Activated T-helper 1 cell treated with anti-CD3 and anti-CD28 coated beads, Interleukin-2, amount 50 U/mL, for 16 hours (primary cell): ENCODE measurements around the gene PLTP.
A peak's percentile ranks its signal among the peaks of the same experiment; 100 is the strongest.
"Not testable (repeated sequence)": the region's sequence is repeated elsewhere in the genome, so short reads cannot be mapped to it uniquely, and the experiment has no call there.

ENCODE experiments used
- DNase-seq, 2 donors: peaks; one replicate each; pipeline ENCODE4 v3.0.0-alpha.2; 2020; ENCODE audit warnings: low read depth in 1 of 2, low spot score in 1 of 2

Gene PLTP

DNA sequence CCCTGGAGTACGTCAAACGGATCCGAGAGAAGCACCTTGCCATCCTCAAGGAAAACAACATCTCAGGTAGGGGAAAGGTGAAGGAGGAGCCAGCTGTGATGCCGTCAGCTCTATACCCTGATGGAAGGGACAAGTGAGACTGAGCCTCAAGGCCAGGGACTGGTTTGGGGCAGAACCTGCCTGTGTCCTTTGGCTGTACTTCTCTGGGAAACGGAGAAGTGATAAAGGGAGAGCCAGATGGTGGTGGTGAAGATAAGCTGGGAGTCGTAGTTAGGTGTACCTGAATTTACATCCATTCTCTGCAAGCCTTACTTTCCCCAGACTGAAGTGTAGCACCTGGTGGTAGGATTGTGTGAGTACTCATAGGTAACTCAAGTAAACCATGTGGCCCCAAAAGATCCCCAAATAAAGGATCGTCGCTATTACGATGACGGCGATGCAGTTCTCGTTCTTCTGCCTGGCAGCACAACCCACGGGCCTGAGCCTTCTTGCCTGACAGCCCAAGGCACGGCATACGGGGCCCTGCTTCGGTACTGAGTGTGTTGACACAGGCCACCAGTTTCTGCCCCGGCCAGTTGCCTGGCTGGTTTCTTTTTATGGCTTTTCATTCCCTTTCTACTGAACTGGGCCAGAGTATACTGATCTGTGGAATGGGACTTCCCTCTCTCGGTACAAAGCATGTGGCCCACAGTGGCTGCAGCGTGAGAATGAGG, 33.2 kb upstream of the PLTP start:
- no peak for DNase-seq

GRCh38 chr20:45944151-45944964, 32.4 kb upstream of the PLTP start:
- no peak for DNase-seq

DNA sequence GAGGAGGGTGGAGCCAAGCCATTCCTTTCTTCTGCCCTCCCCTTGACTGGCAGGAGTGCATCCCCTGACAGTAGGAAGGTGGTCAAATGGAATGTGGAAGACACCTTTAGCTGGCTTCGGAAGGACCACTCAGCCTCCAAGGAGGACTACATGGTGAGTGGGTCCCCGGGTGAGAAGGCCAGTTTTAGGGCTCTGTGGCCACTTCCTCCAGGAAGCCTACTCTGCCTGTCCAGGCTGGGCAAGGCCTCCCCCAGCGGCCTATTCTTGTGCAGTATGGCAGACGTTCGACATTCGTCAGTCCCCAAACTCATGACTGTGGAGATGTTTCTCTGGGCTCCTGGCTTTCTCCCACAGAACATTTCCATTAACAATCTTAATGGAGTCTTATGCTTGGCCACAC, 31.7 kb upstream of the PLTP start:
- no peak for DNase-seq

GRCh38 chr20:45940469-45940868, 28.5 kb upstream of the PLTP start:
- DNase-seq, result no peak

DNA sequence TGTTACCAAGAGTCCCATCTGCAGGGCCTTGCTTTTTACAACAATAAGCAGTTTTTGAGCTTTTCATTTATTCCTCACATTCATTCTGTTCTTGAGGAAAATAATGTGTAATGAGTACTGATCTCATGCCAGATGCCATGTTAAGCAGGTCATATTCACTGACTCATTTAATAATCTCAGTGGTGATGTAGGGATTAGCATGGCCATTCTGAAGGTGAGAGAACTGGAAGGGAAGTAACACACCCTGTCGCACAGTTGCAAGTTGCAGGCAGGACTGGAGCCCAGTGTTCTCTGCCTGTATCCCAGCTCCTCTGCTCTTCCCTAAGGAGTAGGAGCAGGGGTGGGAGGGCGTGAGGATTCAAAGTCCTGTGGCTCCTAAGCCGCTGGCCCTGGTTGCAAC, 28.1 kb upstream of the PLTP start:
- DNase-seq, result no peak

DNA sequence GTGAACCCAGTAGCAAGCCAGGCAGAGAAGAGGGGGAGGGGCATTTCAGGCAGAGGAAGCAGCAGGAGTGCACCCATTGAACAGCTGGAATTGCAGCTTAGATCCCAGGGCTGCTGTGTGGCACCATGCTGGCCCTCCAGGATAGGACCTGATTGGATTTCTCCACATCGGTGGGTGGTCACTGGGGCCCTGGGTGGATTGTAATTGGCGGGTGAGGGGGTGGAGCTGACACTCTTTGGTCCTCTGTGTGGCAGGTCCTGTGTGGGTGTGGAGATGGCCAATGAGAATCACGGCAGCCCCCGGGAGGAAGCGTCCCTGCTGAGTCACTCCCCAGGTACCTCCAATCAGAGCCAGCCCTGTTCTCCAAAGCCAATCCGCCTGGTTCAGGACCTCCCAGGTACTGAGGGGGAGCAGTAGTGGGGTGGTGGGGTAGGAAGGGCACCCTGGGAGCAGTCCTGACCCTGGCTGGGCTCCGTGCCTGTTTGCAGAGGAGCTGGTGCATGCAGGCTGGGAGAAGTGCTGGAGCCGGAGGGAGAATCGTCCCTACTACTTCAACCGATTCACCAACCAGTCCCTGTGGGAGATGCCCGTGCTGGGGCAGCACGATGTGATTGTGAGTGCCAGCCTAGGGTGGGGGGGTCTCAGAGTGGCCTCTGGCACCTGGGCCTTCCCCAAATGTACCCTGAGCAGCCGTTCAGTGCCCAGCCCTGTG, 26.9 kb upstream of the PLTP start:
- DNase-seq, result no peak

- DNase-seq, result no peak
Measured at GRCh38 chr20:45937765-45938164, 25.8 kb upstream of the PLTP start.

- DNase-seq, result no peak
Measured at GRCh38 chr20:45935416-45936046, 23.6 kb upstream of the PLTP start.

DNA sequence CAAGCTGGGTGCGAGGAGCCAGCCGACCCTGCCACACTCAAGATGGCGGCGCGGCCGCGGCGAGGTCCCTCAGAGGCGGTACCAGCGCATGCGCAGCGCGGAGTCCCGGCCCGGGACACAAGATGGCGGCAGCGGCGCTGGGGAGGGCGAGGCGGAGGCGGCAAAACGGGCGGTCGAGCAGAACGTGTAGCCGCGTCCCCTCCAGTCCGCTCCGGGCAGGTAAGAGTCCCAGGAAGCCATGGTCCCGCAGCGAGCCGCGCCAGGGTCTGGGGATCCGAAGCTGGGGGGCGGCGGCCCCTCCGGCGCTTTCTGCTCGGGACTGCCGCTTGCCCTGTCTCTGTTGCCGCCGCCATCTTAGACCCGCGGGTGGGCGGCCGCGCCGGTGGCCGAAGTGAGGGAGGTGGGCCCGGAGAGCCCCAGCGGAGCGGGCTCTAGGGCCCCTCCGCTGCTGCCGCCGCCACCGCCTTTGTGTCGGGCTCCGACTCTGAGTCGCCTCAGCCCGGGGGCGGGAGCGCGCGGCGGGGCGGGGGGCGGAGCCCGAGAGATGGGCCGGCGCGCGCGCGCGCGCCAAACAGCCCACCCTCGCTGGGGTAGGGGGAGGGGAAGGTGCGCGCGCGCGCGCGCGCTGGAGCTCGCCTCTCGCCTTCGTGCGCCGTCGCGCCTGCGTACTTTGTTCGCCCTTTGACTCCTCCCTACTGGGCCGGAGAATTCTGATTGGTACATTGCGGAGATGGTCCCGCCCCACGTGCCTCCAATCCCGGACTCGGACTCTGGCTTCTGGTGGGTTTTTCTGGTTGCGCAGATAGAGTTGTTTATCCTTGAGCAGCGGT, 22.8 kb upstream of the PLTP start, which contains the start of gene PCIF1:
Gene PCIF1, plus strand, starts transcription at position 98 of the 830 bp plus-strand sequence. CDS start 4,317 bp downstream, outside the sequence.
- peak; percentile 97 for DNase-seq

DNA sequence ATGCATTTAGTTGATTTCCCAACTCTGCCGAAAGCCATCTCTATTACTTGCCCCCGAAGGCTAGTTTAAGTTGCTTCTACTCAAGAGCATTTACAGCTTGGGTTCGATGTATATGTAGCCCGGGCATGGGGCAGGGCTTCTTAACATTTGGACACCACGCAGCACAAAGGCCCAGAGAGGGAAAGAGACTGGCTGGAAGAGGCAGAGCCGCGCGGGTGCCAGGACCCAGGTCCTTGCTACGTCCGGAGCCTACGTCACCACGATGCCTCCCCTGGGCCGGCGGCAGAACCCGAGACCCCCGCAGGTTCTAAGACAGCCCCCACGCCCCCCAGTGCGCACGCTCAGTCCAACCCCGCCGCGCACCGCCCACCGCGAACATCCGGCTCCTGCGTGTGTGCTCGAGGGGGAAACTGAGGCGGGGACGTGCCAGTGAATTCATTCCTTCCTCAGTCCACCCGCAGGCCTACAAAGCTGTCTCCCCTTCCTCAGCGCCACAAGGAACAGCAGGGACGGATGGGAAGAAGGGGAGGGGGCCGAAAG, 22.2 kb upstream of the PLTP start:
- no peak for DNase-seq

DNA sequence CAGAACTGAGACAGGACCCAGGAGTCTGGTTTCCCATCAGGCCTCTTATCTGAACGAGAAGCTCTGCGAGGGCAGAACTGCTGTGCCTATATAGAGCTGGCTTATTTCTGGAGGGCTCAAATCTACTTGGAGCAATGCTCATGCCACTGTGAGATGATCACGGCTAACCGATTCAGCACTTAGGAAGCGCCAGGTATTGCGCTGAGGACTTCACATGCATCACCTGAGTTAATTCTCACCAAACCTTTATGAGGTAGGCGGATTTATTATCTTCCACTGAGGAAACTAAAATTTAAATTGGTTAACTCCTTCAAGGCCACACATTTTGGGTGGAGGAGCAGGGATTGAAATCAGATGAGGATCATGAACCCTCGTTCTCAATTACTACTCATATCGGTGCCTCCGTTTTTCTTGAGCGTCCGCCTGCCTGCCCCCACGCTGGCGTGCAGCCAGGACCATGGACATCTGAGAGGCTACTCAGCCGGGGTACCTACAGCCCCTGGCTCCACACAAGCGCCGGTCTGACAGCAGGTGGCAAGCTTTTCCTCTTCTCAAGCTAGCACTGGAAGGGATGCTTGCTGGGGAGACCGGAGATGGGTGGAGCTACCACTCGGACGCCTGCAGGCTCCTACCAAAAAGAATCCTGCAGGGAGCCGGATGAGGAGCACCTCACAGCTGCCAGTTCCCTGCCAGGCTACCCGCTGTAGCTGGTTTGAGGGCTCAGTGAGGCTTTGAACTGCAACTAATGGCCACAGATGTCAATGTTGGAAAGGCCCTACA, 21.5 kb upstream of the PLTP start:
- peak; percentile 26 to 32 for DNase-seq

- not testable (repeated sequence) for DNase-seq
Measured at GRCh38 chr20:45931680-45932079, 19.7 kb upstream of the PLTP start.

GRCh38 chr20:45927071-45927878, 15.3 kb upstream of the PLTP start:
- DNase-seq, result no peak

GRCh38 chr20:45926731-45927070, 14.7 kb upstream of the PLTP start:
- no peak for DNase-seq

- no peak for DNase-seq
Measured at GRCh38 chr20:45925821-45926506, 14.0 kb upstream of the PLTP start.

DNA sequence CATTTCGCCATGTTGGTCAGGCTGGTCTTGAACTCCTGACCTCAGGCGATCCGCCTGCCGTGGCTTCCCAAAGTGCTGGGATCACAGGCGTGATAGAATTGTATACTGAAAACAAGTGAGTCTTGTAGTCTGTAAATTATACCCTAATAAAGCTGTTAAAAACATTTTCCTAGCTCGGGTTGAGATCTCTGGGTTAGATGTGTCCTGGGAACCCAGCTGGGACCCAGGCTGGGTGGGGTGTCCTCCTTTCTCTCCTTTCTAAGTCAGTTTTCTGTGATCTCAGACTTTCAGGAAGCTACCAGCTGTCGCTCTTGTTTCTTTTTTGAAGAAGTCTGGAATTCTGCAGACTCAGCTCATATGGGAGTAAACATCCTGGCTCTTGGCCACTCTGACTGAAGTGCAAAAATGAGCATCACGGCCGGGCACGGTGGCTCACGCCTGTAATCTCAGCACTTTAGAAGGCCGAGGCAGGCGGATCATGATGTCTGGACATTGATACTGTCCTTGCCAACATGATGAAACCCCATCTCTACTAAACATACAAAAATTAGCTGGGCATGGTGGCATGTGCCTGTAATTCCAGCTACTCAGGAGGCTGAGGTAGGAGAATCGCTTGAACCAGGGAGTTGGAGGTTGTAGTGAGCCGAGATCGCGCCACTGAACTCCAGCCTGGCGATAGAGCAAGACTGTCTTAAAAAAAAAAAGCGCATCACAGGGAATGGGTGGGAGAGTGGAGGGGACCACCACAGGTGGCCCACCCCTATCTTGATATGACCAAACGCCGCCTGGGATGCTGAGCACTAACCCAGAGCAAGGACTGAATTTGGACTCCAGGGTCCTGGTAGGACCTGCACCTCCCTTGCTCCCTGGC, 12.7 kb upstream of the PLTP start:
- no peak for DNase-seq
